Activated CD4-positive, alpha-beta T cell treated with anti-CD3 and anti-CD28 coated beads, Interleukin-2, amount 50 U/mL, for 4 hours (primary cell): ENCODE results near the gene SPON1.
"Not testable (repeated sequence)": the region's sequence is repeated elsewhere in the genome, so short reads cannot be mapped to it uniquely, and the experiment has no call there.

ENCODE experiments used
- DNase-seq, 2 experiments: peaks; one replicate each; pipeline ENCODE4 v3.0.0-alpha.2; 2020

Gene SPON1

GRCh38 chr11:14252501-14252900, 290.0 kb downstream of the SPON1 start:
- not testable (repeated sequence) for DNase-seq

GRCh38 chr11:14253421-14253820, 290.9 kb downstream of the SPON1 start:
- DNase-seq, result no peak

- no peak for DNase-seq
These were observed 291.3 kb downstream of the SPON1 start for GRCh38 chr11:14253840-14254239.

GRCh38 chr11:14254533-14255237, 292.2 kb downstream of the SPON1 start:
- no peak for DNase-seq

- no peak for DNase-seq
These were observed 292.7 kb downstream of the SPON1 start for GRCh38 chr11:14255238-14255534.

- no peak for DNase-seq
These were observed 295.9 kb downstream of the SPON1 start for GRCh38 chr11:14258221-14258935.

GRCh38 chr11:14259186-14259784, 296.8 kb downstream of the SPON1 start:
- DNase-seq, result no peak

GRCh38 chr11:14259878-14260277, 297.4 kb downstream of the SPON1 start:
- DNase-seq, result no peak

GRCh38 chr11:14261066-14261465, 298.5 kb downstream of the SPON1 start:
- DNase-seq, result no peak

- DNase-seq, result no peak
These were observed 299.8 kb downstream of the SPON1 start for GRCh38 chr11:14262271-14262846.

GRCh38 chr11:14264966-14265365, 302.4 kb downstream of the SPON1 start:
- no peak for DNase-seq

- no peak for DNase-seq
These were observed 304.1 kb downstream of the SPON1 start for GRCh38 chr11:14266622-14267021.

GRCh38 chr11:14267861-14268635, 305.5 kb downstream of the SPON1 start:
- DNase-seq, result no peak

- no peak for DNase-seq
These were observed 307.4 kb downstream of the SPON1 start for GRCh38 chr11:14269692-14270573.

- DNase-seq, result no peak
These were observed 308.4 kb downstream of the SPON1 start for GRCh38 chr11:14270690-14271542.

GRCh38 chr11:14273895-14274294, 311.4 kb downstream of the SPON1 start:
- DNase-seq, result no peak

- no peak for DNase-seq
These were observed 312.6 kb downstream of the SPON1 start for GRCh38 chr11:14275076-14275475.

GRCh38 chr11:14278869-14279268, 316.3 kb downstream of the SPON1 start:
- not testable (repeated sequence) for DNase-seq

- no peak for DNase-seq
These were observed 325.8 kb downstream of the SPON1 start for GRCh38 chr11:14288189-14288935.

GRCh38 chr11:14290422-14290821, 327.9 kb downstream of the SPON1 start:
- DNase-seq, result no peak
